IMR-90 (cell line): ENCODE measurements around the gene UPP2. TPM values are rescaled to one million over a fixed set of nuclear protein-coding genes. Genes with fewer than 3 reads are reported as not detected.

Experiments used
- polyA plus RNA-seq, 3 experiments: library from polyadenylated mRNA; depleted of rRNA; stranded (reverse); fragments of >200 nt; gene quantifications; 2 replicates each; pipeline ENCODE4 v1.2.3, GENCODE V29; 2012; ENCODE audit warnings: low replicate concordance in 1 of 3
- total RNA-seq: library from RNA; depleted of rRNA; stranded (reverse); fragments of >200 nt; gene quantifications from 2 replicates; pipeline ENCODE4 v1.2.3, GENCODE V29; 2012; rRNA removed

The UPP2 gene
- total and polyA plus RNA-seq, 2 of the 4 experiments (the other 2 are of a cell fraction) = not detected

Other genes with a start within 250 kb of the UPP2 start
- gene ACVR1, start 225.5 kb upstream of the UPP2 start, total RNA-seq = 21.1 and 24.2 TPM in 2 replicates
- 32.0 and 40.8 TPM in 2 replicates for gene ACVR1, start 225.5 kb upstream of the UPP2 start, polyA plus RNA-seq (2012; rRNA removed)